Panc1 (cell line): ENCODE data around the gene C1QTNF2. TPM values are rescaled to one million over a fixed set of nuclear protein-coding genes. Genes with fewer than 3 reads are reported as not detected.

Source experiments
- ATAC-seq: fragments of 200-7000 bp; cut with Tn5 transposase; 2 replicates; pipeline ENCODE4 v1.9.1; 2020; ENCODE audit warnings: mild to moderate bottlenecking, moderate library complexity
- BruUV-seq: library from RNA; stranded (reverse); fragments of 400-500 nt; replicated peaks from 2 replicates; lab custom pipeline; 2021; lab: Mats Ljungman, UMichigan
- CTCF ChIA-PET: fragments of 300-600 bp; sonication (Branson Sonifier 250); formaldehyde crosslinking; loops from one replicate; lab custom pipeline; 2022; ENCODE audit warnings: antibody characterized with exemption; lab: Charles Lee
- POLR2A ChIA-PET: fragments of 300-600 bp; sonication (Branson Sonifier 250); formaldehyde crosslinking; loops from one replicate; lab custom pipeline; 2022; ENCODE audit warnings: antibody characterized with exemption; lab: Charles Lee
- DNase-seq: peaks from one replicate; pipeline ENCODE4 v3.0.0-alpha.2; 2010; ENCODE audit warnings: low read depth, low spot score
- H3K27ac ChIP-seq: 2 replicates; pipeline ENCODE4 v1.5.1; 2011; ENCODE audit warnings: mild to moderate bottlenecking, low read length, inconsistent platforms
- H3K27me3 ChIP-seq: fragments of 200-500 bp; sonication (Bioruptor generic); 2 replicates; pipeline ENCODE4 v1.6.0; 2014; ENCODE audit warnings: low read length, inconsistent platforms; ENCODE audit not compliant: control insufficient read depth, insufficient read depth
- H3K36me3 ChIP-seq: fragments of 200-500 bp; sonication (Bioruptor generic); 2 replicates; pipeline ENCODE4 v1.5.1; 2014; ENCODE audit warnings: inconsistent platforms, mild to moderate bottlenecking, low read length, moderate library complexity; ENCODE audit not compliant: control insufficient read depth, insufficient read depth
- H3K4me1 ChIP-seq: 2 replicates; pipeline ENCODE4 v1.5.1; 2011; ENCODE audit warnings: inconsistent platforms, mild to moderate bottlenecking, low read length, moderate library complexity; ENCODE audit not compliant: control insufficient read depth, insufficient read depth
- H3K4me3 ChIP-seq, 2 experiments: 2 replicates each; pipeline ENCODE4 v1.5.1; 2011 to 2012; ENCODE audit warnings: low read depth in 2 of 2, low read length in 2 of 2, mild to moderate bottlenecking in 2 of 2, inconsistent platforms in 1 of 2, moderate library complexity in 1 of 2
- H3K9me3 ChIP-seq: fragments of 200-500 bp; sonication (Bioruptor generic); 2 replicates; pipeline ENCODE4 v1.5.1; 2014; ENCODE audit warnings: low read depth, mild to moderate bottlenecking, inconsistent platforms, low read length, moderate library complexity; ENCODE audit not compliant: control insufficient read depth, insufficient read depth
- POLR2AphosphoS5 ChIP-seq: IDR thresholded peaks from 2 replicates; pipeline ENCODE4 v1.6.1; 2012; ENCODE audit warnings: mild to moderate bottlenecking, low read depth, low read length, moderate library complexity
- SIN3A ChIP-seq: IDR thresholded peaks from 2 replicates; pipeline ENCODE4 v1.6.1; 2012; ENCODE audit warnings: low read depth, mild to moderate bottlenecking, low read length, moderate library complexity, borderline replicate concordance; ENCODE audit not compliant: insufficient read depth
- TCF7L2 ChIP-seq: IDR thresholded peaks from 2 replicates; pipeline ENCODE4 v1.6.1; 2011; ENCODE audit warnings: mild to moderate bottlenecking, low read depth, low read length, inconsistent platforms
- in situ Hi-C: cut with HindIII; loops from 2 replicates; pipeline ENCODE4 v1.10.0; 2016; ENCODE audit warnings: low sequenced_read_pairs, low pct_unique_long_range_greater_than_20kb
- intact Hi-C: fragments of 100-400 bp; cut with micrococcal nuclease; formaldehyde crosslinking; loops from one replicate; pipeline ENCODE4 v1.10.0; 2022; ENCODE audit not compliant: unreplicated experiment
- total RNA-seq: library from RNA; stranded (reverse); gene quantifications from one replicate; pipeline ENCODE4 v1.2.1, GENCODE V29; 2021; ENCODE audit not compliant: unreplicated experiment
- TF ChIP-seq, protein P1 (sequence below), 2 experiments: IDR thresholded peaks; 2 replicates each; pipeline ENCODE4 v1.6.1; 2011 to 2012; ENCODE audit warnings: low read depth in 2 of 2, control low read depth in 1 of 2, low read length in 1 of 2, mild to moderate bottlenecking in 1 of 2, moderate library complexity in 1 of 2; ENCODE audit not compliant: insufficient read depth in 1 of 2
- TF ChIP-seq, protein P2 (sequence below): fragments of 450-650 bp; IDR thresholded peaks from 2 replicates; pipeline ENCODE4 v1.5.1; 2017; ENCODE audit warnings: mild to moderate bottlenecking

Gene C1QTNF2
- total RNA-seq, 1 experiment from 2014 or later: 0.44 TPM

DNA sequence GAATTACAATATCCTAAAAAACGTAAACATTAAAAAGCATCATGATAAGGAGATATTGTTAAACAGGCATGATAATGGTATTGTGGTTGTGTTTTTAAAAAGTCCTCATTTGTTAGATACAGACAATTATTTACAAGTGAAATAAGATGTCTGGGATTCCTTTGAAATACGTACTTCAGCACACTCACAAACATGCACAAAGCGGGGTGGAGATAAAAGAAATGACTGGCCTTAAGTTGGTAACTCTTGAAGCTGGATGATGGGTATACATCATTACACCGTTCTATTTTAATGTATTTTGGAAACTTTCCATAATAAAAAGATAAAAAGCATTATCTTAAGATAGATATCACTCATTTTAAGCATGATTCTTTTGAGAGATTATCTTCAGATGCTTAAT, 28.4 kb upstream of the C1QTNF2 start:
- Histone ChIP-seq H3K4me1 (peaks cover 11% of the 10 kb centered on the region; the same call in 1 of the 2 replicates), H3K4me3 (peak overlapping the region; percentile 82 to 83; a peak in 3 of 4 replicates), H3K9me3 (no peaks in the 10 kb centered on the region), H3K27ac (peak overlapping the region; percentile 98), H3K27me3 (no peaks in the 10 kb centered on the region), H3K36me3 (peaks cover 5% of the 10 kb centered on the region)
- ChIA-PET CTCF (no interaction called here), POLR2A (no interaction called here)
- intact Hi-C loops (no loop called here), in situ Hi-C loops (no loop called here)
- no TSS peak for BruUV-seq
- ATAC-seq: no peak
- TF ChIP-seq, protein P1, sequence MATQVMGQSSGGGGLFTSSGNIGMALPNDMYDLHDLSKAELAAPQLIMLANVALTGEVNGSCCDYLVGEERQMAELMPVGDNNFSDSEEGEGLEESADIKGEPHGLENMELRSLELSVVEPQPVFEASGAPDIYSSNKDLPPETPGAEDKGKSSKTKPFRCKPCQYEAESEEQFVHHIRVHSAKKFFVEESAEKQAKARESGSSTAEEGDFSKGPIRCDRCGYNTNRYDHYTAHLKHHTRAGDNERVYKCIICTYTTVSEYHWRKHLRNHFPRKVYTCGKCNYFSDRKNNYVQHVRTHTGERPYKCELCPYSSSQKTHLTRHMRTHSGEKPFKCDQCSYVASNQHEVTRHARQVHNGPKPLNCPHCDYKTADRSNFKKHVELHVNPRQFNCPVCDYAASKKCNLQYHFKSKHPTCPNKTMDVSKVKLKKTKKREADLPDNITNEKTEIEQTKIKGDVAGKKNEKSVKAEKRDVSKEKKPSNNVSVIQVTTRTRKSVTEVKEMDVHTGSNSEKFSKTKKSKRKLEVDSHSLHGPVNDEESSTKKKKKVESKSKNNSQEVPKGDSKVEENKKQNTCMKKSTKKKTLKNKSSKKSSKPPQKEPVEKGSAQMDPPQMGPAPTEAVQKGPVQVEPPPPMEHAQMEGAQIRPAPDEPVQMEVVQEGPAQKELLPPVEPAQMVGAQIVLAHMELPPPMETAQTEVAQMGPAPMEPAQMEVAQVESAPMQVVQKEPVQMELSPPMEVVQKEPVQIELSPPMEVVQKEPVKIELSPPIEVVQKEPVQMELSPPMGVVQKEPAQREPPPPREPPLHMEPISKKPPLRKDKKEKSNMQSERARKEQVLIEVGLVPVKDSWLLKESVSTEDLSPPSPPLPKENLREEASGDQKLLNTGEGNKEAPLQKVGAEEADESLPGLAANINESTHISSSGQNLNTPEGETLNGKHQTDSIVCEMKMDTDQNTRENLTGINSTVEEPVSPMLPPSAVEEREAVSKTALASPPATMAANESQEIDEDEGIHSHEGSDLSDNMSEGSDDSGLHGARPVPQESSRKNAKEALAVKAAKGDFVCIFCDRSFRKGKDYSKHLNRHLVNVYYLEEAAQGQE (IDR thresholded peaks at IDR 0.05; ENCODE audit: insufficient read depth in 1 of 2, low read depth in 2 of 2, low read length in 1 of 2): no peak
- no peak for TF ChIP-seq POLR2AphosphoS5
- TF ChIP-seq, protein P2, sequence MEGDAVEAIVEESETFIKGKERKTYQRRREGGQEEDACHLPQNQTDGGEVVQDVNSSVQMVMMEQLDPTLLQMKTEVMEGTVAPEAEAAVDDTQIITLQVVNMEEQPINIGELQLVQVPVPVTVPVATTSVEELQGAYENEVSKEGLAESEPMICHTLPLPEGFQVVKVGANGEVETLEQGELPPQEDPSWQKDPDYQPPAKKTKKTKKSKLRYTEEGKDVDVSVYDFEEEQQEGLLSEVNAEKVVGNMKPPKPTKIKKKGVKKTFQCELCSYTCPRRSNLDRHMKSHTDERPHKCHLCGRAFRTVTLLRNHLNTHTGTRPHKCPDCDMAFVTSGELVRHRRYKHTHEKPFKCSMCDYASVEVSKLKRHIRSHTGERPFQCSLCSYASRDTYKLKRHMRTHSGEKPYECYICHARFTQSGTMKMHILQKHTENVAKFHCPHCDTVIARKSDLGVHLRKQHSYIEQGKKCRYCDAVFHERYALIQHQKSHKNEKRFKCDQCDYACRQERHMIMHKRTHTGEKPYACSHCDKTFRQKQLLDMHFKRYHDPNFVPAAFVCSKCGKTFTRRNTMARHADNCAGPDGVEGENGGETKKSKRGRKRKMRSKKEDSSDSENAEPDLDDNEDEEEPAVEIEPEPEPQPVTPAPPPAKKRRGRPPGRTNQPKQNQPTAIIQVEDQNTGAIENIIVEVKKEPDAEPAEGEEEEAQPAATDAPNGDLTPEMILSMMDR: no peak
- TF ChIP-seq TCF7L2: no peak
- no peak for TF ChIP-seq SIN3A
- DNase-seq: no peak

DNA sequence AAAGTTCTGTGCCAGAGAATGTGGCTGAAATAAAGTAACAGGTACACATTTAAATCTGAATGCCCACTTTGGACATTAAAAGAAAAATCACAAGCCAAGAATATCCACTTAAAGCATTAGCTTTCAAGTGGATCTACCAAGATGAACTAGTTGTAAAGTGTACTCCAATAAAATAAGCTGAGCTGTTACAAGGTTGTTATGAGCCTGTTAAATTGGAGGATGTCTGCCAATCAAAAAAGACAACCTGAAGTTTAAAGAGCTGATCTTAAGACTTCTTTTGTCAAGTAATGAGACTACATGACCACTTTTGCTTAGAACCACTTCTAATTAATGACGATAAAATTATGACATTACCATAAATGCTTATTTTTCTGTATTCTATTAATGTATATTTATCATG, 27.1 kb upstream of the C1QTNF2 start:
- CTCF ChIA-PET: no interaction called here

More for the DNA sequence above, 27.1 kb upstream of the C1QTNF2 start:
- Histone ChIP-seq H3K4me3 (no peak overlapping the region), H3K4me1 (peaks cover 11% of the 10 kb centered on the region; the same call in 1 of the 2 replicates), H3K9me3 (no peaks in the 10 kb centered on the region), H3K27ac (no peak overlapping the region), H3K36me3 (no peaks in the 10 kb centered on the region; the same call in none of the 2 replicates), H3K27me3 (no peaks in the 10 kb centered on the region)
- DNase-seq: no peak
- intact Hi-C loops (no loop called here), in situ Hi-C loops (no loop called here)
- POLR2A ChIA-PET: interaction anchor here (0.6 kb wide), 1 partner anchor 1245 kb away, joined by 3 read pairs; no protein-coding TSS in a partner anchor
- BruUV-seq: no TSS peak
- ATAC-seq: no peak
- TF ChIP-seq SIN3A: no peak
- TF ChIP-seq TCF7L2: no peak
- TF ChIP-seq, protein P2: no peak
- no peak for TF ChIP-seq POLR2AphosphoS5
- TF ChIP-seq, protein P1 (IDR thresholded peaks at IDR 0.05; ENCODE audit: insufficient read depth in 1 of 2, low read depth in 2 of 2, low read length in 1 of 2): no peak
